MCF 10A (cell line): Measurements from ENCODE around the gene GIT2. TPM values are rescaled to one million over a fixed set of nuclear protein-coding genes. Genes with fewer than 3 reads are reported as not detected.

Experiments
- BruUV-seq: library from RNA; stranded (reverse); fragments of 400-500 nt; replicated peaks from 2 replicates; lab custom pipeline; 2021; lab: Mats Ljungman, UMichigan
- CTCF ChIA-PET: fragments of 300-600 bp; sonication (Branson Sonifier 250); formaldehyde crosslinking; extraction: SDS; loops from one replicate; lab custom pipeline; 2021; ENCODE audit warnings: antibody characterized with exemption, inconsistent platforms; lab: Yijun Ruan, JAX
- POLR2A ChIA-PET: fragments of 300-600, 350-650 bp; sonication (Branson Sonifier 250); formaldehyde crosslinking; extraction: SDS; loops from one replicate; lab custom pipeline; 2020; ENCODE audit warnings: antibody characterized with exemption, inconsistent platforms; lab: Yijun Ruan, JAX
- DNase-seq: peaks from one replicate; pipeline ENCODE4 v3.0.0-alpha.2; 2018; ENCODE audit not compliant: unreplicated experiment
- H3K27ac Mint-ChIP-seq: one replicate; pipeline ENCODE4 v1.8.0; 2022; ENCODE audit warnings: mild to moderate bottlenecking, low read depth, mixed read lengths; ENCODE audit not compliant: unreplicated experiment
- H3K27me3 Mint-ChIP-seq: one replicate; pipeline ENCODE4 v1.8.0; 2022; ENCODE audit warnings: mixed read lengths; ENCODE audit not compliant: insufficient read depth, unreplicated experiment
- H3K36me3 Mint-ChIP-seq: one replicate; pipeline ENCODE4 v1.8.0; 2022; ENCODE audit warnings: mild to moderate bottlenecking, moderate library complexity, mixed read lengths; ENCODE audit not compliant: insufficient read depth, unreplicated experiment
- H3K4me1 Mint-ChIP-seq: one replicate; pipeline ENCODE4 v1.8.0; 2022; ENCODE audit warnings: mixed read lengths; ENCODE audit not compliant: insufficient read depth, unreplicated experiment
- H3K4me3 Mint-ChIP-seq: one replicate; pipeline ENCODE4 v1.8.0; 2022; ENCODE audit warnings: mild to moderate bottlenecking, moderate library complexity, mixed read lengths; ENCODE audit not compliant: unreplicated experiment
- H3K9me3 Mint-ChIP-seq: one replicate; pipeline ENCODE4 v1.8.0; 2022; ENCODE audit warnings: mixed read lengths; ENCODE audit not compliant: unreplicated experiment
- CTCF ChIP-seq: fragments of 200-600 bp; IDR thresholded peaks from one replicate; pipeline ENCODE4 v1.8.0; 2022; ENCODE audit warnings: antibody characterized with exemption, mild to moderate bottlenecking; ENCODE audit not compliant: unreplicated experiment
- intact Hi-C: fragments of 100-400 bp; cut with micrococcal nuclease; formaldehyde crosslinking; loops from 2 replicates; pipeline ENCODE4 v1.14.1; 2022
- total RNA-seq: library from RNA; stranded (reverse); gene quantifications from 2 replicates; pipeline ENCODE4 v1.2.3, GENCODE V29; 2022

Gene GIT2
- total RNA-seq, 1 experiment from 2014 or later: 30.0 TPM

- Mint-ChIP-seq H3K9me3 (no peaks in the 10 kb centered on the region), H3K4me3 (peak overlapping the region; percentile 23), H3K27ac (peak overlapping the region; percentile 97), H3K27me3 (no peaks in the 10 kb centered on the region), H3K4me1 (peaks cover 35% of the 10 kb centered on the region), H3K36me3 (no peaks in the 10 kb centered on the region)
- peak; percentile 94 for DNase-seq
- intact Hi-C loops: loop anchor here (2.0 kb wide), 1 partner anchor 38 kb away; no protein-coding TSS in a partner anchor
- peak; percentile 7 for TF ChIP-seq CTCF
- TSS peak; percentile 94 for BruUV-seq
- ChIA-PET POLR2A (interaction anchor here (0.6 to 3.8 kb wide), 9 partner anchors 9 to 612 kb away, joined by 3 to 45 read pairs (median 4); partner anchors contain the start of genes ANKRD13A, C12orf76, MVK and TCHP), CTCF (interaction anchor here (0.7 to 2.4 kb wide), 8 partner anchors 11 to 291 kb away, joined by 3 to 11 read pairs (median 5); partner anchors contain the start of gene TCHP)
These were observed 107.8 kb downstream of the GIT2 start for GRCh38 chr12:109888179-109889020.

- Mint-ChIP-seq H3K36me3 (no peaks in the 10 kb centered on the region), H3K27me3 (no peaks in the 10 kb centered on the region), H3K4me1 (peaks cover 54% of the 10 kb centered on the region), H3K4me3 (peak overlapping the region; percentile 14), H3K27ac (peak overlapping the region; percentile 91), H3K9me3 (no peaks in the 10 kb centered on the region)
- ChIA-PET POLR2A (interaction anchor here (2.1 kb wide), 1 partner anchor 14 kb away, joined by 12 read pairs; the partner anchor contains the start of gene TCHP), CTCF (interaction anchor here (0.6 to 2.4 kb wide), 6 partner anchors 14 to 304 kb away, joined by 3 to 10 read pairs (median 4); partner anchors contain the start of gene TCHP)
- no TSS peak for BruUV-seq
- intact Hi-C loops: no loop called here
- no peak for TF ChIP-seq CTCF
- peak; percentile 65 for DNase-seq
These were observed 110.6 kb downstream of the GIT2 start for GRCh38 chr12:109885616-109886015.

- no peaks in the 10 kb centered on the region for H3K9me3 Mint-ChIP-seq
- H3K27me3 Mint-ChIP-seq: no peaks in the 10 kb centered on the region
- H3K4me3 Mint-ChIP-seq: no peak overlapping the region
- H3K36me3 Mint-ChIP-seq: no peaks in the 10 kb centered on the region
- no peak overlapping the region for H3K27ac Mint-ChIP-seq
- peaks cover 55% of the 10 kb centered on the region for H3K4me1 Mint-ChIP-seq
- CTCF ChIA-PET: interaction anchor here (1.2 to 1.8 kb wide), 2 partner anchors 30 to 38 kb away, joined by 4 to 7 read pairs; no protein-coding TSS in a partner anchor
- POLR2A ChIA-PET: interaction anchor here (0.8 kb wide), 1 partner anchor 115 kb away, joined by 7 read pairs; the partner anchor contains the start of gene ANKRD13A
- BruUV-seq: no TSS peak
- TF ChIP-seq CTCF: no peak
- peak; percentile 27 for DNase-seq
- intact Hi-C loops: no loop called here
These were observed 112.7 kb downstream of the GIT2 start for GRCh38 chr12:109883461-109883860.

- TF ChIP-seq CTCF: no peak
These were observed 114.4 kb downstream of the GIT2 start for GRCh38 chr12:109881752-109882151.

More at GRCh38 chr12:109881752-109882151, 114.4 kb downstream of the GIT2 start:
- Mint-ChIP-seq H3K27ac (no peak overlapping the region), H3K36me3 (no peaks in the 10 kb centered on the region), H3K4me3 (no peak overlapping the region), H3K4me1 (peaks cover 41% of the 10 kb centered on the region), H3K27me3 (no peaks in the 10 kb centered on the region), H3K9me3 (no peaks in the 10 kb centered on the region)
- intact Hi-C loops: loop anchor here (2.0 kb wide), 2 partner anchors 45 to 285 kb away; no protein-coding TSS in a partner anchor
- DNase-seq: peak; percentile 31
- CTCF ChIA-PET: interaction anchor here (0.6 to 1.8 kb wide), 9 partner anchors 19 to 451 kb away, joined by 3 to 8 read pairs (median 4); no protein-coding TSS in a partner anchor
- BruUV-seq: no TSS peak
- POLR2A ChIA-PET: interaction anchor here (0.7 kb wide), 1 partner anchor 117 kb away, joined by 4 read pairs; the partner anchor contains the start of gene ANKRD13A
